ENCODE results near the gene NCBP2L. TPM values are rescaled to one million over a fixed set of nuclear protein-coding genes. Genes with fewer than 3 reads are reported as not detected.
A peak's percentile ranks its signal among the peaks of the same experiment; 100 is the strongest.

The NCBP2L gene
- total RNA-seq, 2 donors from 2014 or later, result not detected

DNA sequence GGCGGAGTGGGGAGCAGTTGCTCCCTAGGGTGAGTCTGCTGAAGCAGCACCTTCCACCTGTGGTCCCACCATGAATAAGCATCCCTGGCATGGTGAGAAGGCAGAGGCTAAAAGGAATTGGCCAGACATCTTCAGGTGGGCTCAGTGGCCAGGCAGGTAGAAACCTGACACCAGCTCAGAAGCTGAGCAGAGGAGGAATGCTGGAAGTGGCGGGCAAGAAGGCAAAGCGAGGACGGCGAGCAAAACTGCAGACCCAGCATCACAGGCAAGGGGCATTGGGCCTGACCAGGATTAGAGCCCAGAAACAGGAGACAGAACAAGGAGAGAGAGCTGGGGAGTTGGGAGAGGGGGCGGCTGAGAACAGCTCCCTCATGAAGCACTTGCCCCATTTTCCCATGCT, 27.3 kb upstream of the NCBP2L start:
- no peak for DNase-seq (ENCODE audit: low spot score)
- intact Hi-C loops (cut with DNase I), result no loop called here

DNA sequence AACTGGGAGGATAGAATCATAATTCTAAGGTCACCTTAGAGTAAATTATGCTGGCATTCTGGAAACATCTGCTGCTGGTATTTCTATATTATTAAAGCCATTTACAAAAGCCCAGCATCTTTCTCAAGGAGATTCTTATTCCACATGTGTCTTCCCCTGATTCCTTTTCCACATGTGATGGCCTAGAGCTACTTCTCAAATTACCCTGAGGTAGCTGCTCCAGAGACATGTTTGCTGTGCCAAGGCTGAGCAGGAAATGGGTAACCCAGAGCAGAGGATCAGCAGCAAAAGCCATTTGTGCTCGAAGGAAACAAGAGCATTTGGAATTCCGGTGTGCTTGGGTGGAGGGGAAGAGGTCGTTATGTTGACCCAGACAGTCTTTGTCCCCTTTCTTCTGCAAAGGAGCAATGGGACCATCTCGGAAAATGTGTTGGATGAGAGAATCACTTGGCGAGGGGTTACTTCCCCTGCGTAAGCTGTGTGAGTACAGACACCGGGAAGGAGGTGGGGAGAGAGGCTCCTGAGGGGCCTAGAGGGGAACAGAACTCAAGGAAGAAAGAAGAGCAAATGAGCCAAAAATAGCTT, 26.6 kb upstream of the NCBP2L start:
- no peak for DNase-seq (ENCODE audit: low spot score)
- intact Hi-C loops (cut with DNase I), result no loop called here

DNA sequence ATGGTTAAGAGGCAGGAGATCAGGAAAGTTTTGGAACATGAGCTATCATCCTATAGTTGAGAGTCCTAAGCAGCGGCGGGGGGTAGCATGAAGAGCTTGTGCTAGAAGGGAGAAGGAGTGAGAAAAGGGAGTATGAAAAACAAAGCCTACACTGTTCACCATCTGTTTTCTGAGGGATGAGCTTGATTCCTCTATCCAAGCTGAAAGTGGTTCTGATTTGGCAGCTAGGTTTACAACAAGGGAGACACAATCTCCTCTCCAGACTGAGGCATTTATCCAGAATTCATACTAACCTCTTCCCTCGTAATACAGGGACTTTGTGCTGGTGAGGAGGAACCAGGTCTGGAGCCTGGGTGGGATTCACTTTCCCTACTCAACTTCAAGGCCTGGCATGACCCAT, 25.5 kb upstream of the NCBP2L start:
- no peak for DNase-seq (ENCODE audit: low spot score)
- intact Hi-C loops (cut with DNase I), result no loop called here

DNA sequence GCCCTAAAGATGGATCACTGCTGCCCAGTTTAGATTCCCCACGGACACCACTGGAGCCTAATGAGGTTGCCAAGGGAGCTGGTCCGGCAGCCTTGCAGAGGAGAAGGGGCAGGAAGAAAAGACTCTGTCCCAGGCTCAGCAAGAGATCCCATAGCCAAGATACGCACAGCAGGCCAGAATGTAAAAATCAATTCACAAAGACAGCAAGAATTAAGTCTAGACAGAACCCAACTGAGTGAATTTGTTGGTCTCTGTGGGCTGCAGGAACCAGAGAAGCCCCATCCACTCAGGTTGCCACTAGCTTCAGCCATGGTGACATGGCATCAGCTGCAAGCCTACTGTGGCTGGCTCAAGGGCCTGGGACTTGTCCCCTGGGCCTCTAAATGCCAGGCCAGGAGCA, 24.8 kb upstream of the NCBP2L start:
- intact Hi-C loops (cut with DNase I), result no loop called here
- no peak for DNase-seq (ENCODE audit: low spot score)

DNA sequence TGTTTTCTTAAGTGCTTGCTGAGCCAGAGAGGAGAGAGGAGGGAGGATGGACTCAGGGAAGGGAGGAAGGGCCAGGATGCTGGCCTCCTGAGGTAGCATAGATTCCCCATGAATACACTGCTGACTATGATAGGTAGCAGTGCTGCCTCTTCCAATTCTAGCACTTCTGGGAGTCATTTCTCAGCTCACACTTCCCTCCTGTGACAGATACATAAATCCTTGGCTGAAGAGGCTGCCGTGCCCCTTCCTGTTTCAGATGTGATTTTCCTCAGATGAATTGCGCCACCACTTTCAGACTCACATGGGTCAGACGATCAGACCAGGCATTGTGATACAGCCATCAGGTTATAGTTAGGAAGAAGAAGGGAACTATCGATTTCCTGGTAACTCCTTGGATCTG, 24.3 kb upstream of the NCBP2L start:
- intact Hi-C loops (cut with DNase I), result no loop called here
- no peak for DNase-seq (ENCODE audit: low spot score)

DNA sequence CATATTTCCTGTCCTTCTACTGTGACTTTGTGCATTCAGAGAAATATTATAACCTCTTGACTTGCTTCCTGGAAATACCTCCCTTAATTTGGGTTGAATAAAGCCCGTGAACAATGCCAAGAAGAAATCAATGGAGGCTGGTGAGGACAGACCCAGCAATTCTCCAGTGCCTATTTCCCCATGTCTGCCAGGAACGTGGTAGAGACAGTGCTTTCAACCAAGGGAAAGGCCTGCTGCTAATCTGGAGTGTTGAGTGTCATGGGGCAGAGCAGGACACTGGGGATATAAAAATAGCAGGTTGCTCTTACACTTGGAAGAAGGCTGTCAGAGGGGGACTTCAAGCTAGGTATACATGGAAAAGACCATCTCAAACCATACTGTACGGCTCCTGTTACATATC, 21.8 kb upstream of the NCBP2L start:
- DNase-seq (ENCODE audit: low spot score), result no peak

DNA sequence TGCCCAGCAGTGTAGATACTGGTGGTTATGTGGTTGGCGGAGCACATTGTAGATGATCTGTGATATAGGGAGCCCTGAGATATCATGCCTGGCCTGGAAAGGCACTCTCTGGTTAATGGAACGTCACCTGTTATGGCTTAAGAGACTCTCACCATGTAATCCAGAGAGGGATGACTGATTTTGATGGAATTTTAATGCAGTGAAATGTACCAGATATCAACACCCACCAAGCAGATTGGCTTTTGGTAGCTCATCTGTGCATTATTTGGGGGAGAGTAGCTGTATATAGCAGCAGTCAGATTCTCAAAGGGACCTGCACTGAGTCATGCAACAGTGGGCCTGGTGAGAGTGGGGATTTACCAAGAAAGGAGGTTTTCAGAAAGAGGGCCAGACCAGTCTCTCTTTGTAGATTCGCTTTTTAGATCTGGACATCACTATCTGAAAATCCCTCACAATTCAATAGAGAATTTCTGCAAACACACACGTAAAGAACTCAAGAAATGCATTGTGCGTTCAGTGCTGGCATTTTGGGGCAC, 19.2 kb upstream of the NCBP2L start:
- DNase-seq (ENCODE audit: low spot score), result no peak
- intact Hi-C loops (cut with DNase I), result no loop called here

More for the DNA sequence above, 21.8 kb upstream of the NCBP2L start:
- intact Hi-C loops (cut with DNase I), result no loop called here

DNA sequence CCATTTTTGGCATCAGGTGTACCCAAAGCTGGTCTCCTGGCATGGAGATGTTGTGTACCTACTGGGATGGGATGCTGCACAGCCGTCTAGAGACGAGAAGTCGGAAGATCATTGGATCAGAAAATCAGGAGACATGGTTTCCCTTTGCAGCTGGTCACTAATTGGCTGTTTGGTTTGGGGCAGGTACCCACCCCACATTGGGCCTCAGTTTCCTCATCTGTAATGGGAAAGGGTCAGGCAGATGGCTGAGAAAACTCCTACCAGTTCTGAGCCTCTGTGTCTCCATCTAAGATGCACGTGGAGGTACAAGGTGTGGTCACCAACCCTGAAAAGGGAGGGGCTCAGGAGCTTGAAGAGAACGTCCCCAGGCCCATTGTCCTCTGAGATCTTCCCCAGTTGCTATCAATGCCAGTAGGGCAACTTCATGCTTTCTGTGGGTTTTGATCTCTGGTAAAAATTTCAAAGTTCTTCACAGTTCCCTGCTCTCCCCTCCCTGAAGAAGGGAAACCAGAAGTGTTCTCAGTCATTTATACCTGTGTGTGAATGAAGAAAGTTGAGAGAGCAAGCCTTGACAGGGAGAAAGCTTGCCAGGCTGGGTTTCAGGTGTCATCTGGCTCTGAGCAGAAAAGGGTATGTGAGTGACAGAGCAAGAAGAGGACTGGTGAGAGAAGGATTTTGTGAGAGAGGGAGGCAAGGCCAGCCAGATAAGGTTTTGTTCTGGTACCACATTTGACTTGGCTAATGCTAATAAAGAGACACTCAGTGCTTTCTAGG, 17.0 kb upstream of the NCBP2L start:
- intact Hi-C loops (cut with DNase I), result loop anchor here in 1 of 2 donors (5.0 kb wide), 2 partner anchors 638 to 1527 kb away; no protein-coding TSS in a partner anchor
- no peak for DNase-seq (ENCODE audit: low spot score)

DNA sequence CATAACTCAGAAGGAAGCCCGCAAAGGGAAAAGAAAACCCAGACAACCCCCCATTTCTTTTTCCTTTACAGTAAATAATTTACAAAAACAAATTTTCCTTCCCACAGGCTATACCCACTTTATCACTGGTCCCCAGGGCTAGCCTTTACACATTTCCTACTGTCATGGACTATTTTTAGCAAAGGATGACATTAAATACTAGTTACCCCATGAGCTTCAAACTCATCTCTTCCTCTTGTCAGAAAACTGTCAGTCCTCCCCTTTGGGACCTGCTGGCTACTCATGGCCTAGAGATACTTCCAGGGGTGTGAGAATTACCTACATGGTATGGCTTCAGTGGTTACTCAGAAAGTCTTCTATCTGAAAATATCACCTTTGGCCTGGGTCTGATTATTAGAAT, 13.9 kb upstream of the NCBP2L start:
- intact Hi-C loops (cut with DNase I), result loop anchor here in 1 of 2 donors (5.0 kb wide), 2 partner anchors 641 to 1524 kb away; no protein-coding TSS in a partner anchor
- DNase-seq (ENCODE audit: low spot score), result no peak

DNA sequence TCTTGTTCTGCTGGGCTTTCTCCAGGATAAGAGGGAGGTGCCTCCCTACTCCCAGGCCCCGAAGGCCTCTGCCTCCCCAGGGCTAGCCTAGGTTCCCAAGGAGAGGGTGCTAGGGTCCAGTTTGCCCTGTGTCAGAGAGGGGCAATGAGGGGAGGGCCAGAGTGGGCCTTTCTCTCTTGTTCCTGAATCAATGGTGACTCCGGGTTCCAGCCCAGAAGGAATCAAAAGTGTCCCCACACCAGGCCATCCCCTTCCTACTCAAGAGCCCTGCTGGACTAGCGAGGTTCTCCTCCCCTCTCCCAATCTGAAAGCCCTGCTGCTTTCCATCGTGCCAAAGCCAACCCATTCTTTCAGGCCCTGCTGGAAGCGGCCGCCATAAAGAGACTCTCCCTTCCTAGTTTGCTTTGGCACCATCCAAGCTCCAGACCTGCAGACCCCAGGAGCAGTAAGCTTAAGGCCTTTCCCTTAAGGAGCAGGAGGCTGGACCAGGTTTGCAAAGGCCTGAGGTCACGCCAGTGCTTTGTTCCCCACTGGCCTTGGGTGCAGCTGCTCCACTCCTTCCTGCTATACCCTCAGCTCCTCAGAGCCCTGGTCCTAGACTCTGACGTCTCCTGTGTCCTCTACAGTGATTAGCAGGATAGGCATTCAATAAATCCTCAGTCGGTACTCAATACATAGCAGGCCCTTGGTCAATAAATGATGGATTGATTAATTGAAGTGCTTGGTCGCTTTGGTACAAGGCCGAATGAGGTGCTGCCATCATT, 12.5 kb upstream of the NCBP2L start:
- intact Hi-C loops (cut with DNase I), result loop anchor here in 1 of 2 donors (5.0 kb wide), 2 partner anchors 643 to 1522 kb away; no protein-coding TSS in a partner anchor
- DNase-seq (ENCODE audit: low spot score), result no peak

DNA sequence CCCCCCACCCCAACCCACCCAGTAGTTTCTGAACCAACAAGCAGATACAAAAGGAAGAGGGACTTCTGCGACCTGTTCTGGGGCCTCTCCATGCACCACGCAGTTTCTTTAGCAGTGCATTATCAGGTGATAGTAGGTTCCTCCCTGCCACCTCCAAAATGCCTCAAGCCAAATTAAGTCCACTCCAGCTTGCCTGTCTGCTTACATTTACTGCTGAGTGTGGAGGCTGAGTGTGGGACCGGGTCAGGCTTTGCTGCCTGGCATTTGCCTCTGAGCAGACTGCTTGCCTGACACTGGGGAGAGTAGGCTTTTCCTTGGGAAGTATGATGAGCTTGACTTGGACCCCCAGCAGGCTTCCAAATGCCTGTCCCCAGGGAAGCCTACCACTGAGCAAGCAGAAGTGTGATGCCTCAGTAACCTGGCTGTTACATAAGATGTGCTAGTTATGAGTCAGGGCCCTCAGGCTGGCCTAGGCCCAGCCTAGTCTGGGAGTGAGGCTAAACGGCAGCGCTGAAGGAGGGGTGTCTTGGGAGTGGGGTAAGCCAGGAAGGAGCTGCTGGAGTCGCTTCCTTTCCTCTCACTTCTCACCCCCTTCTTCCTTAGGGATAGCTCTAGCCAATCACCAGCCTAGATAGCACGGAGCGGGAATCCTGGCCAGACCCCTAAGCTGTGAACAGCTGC, 10.9 kb upstream of the NCBP2L start:
- intact Hi-C loops (cut with DNase I), result no loop called here
- DNase-seq (ENCODE audit: low spot score), result peak; percentile 84

DNA sequence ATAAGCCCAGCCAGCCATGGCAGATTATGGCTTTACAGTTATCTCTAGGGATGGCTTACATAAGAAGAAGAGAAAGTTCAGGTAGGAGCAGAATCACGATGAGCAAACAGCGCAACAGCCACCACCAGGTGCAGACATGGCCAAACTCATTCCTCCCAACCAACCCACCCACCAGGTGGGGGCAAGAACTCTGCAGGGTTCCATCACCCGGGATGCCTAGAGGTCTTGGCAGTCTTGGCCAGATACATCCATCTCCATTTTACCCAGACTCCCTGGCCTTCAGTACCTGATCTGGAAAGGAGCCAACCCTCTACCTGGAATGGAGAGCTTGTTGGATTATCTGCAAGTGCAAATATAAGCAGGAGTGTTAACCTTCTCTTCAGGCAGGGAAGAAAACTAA, 9.5 kb upstream of the NCBP2L start:
- no peak for DNase-seq (ENCODE audit: low spot score)
- intact Hi-C loops (cut with DNase I), result no loop called here

DNA sequence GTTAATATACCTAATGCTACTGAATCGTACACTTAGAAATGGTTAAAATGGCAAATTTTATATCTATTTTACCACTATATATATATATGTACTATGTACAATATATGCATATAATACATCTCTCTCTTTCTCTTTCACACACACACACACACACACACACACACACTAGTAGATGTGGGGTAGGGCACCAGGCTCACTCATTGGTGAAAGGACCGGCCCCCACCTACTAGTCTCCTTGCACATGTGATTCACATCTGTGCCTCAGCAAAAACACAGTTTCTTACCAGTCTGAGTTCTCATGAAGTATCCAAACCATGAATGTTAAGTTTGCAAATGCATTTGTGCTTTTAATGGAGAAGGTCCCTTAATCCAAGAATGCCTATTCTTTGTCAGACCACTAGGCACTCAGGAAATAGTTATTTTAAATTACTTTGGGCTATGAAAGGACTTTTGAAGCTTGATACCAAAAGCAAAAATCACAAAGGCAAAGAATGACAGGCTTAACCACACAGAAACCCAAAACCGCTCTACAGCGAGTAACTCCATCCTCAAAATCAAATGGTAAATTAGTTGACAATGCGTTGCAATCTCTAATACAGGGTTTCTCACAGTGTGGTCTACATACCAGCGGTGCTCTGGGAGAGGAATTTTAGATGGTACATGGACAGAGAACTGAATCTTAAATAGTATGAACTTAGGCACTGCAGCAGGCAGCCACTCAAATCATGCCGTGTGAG, 7.8 kb upstream of the NCBP2L start:
- intact Hi-C loops (cut with DNase I), result loop anchor here (10.0 kb wide), 2 partner anchors 45 to 55 kb away; no protein-coding TSS in a partner anchor
- no peak for DNase-seq (ENCODE audit: low spot score)

DNA sequence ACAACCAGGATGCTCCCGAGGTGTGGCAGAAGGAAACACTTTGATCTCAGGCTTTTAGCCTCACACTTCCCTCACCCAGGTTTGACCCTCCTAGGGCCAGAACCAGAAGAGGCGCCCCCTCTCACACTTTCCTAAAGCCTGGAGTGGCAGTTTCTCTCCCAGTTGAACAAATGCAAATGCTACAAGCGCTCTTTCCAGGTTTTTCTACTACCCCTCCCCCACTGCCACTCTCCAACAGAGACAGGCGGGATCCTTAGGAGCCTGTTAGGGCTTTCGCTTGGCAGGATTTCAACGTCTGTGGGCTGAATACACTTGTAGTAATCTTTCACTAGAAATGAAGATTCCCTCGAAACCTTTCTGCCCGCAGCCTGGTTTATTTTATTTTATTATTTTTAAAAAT, 4.3 kb upstream of the NCBP2L start:
- intact Hi-C loops (cut with DNase I), result loop anchor here (10.0 kb wide), 2 partner anchors 48 to 58 kb away; no protein-coding TSS in a partner anchor
- no peak for DNase-seq (ENCODE audit: low spot score)

DNA sequence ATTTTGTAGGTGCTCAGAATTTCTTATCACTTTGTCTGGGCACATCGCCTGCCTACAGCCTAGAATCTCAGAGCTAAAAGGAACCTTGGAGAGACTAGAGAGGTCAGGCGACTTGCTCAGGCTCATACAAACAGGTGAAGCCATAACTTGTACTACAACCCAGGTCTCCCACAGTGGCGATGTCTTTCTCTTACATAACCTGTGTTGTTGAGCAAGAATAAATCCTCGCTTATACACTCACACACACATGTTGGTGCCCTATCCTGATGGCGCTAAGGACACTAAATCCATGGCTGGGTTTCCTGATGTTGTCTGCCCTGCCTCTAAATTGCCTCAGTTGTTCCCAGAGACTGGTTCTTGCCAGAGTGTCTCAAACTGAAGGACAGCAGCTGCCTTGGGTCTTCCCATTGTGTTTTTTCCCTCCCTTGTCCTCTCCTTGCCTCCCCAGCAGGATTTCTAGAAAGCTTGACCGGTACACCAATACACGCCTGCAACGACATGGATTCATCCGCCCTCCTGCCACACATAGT, 3.6 kb upstream of the NCBP2L start:
- intact Hi-C loops (cut with DNase I), result loop anchor here (10.0 kb wide), 2 partner anchors 49 to 59 kb away; no protein-coding TSS in a partner anchor
- DNase-seq (ENCODE audit: low spot score), result no peak

DNA sequence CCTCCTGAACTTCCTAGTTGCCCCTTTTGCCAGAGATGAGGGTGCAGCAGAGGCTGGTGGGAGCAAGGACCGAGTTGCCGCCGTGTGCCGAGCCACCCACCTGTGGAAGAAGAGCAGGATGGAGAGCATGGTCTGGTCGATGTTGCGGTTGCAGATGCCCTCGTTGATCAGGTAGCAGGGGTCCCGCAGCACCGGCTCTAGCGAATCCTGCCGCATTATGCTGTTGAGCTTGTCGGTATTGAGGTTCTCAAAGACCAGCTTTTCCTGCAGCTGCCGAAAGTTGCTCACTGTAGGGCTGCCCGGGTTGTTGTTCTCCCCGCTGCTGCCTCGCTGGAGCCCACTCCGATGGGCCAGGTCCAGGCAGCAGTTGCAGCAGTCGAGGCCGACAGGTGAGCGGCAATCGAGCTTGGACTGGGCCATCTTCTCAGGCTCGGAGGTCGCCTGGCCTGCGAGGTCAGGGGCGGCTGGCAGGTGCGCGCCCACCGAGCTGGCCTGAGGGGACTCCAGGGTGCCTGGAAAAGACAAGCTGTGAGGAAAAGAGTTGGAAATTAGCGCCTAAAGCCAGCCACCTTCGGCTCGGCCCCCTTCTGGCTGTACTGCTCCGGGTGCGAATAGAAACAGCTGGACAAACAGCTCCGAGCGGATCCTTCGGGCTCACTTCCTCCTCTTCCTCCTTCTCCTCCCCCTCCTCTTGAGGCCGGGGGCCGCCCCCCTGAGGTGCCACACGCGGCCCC, 2.4 kb upstream of the NCBP2L start:
- intact Hi-C loops (cut with DNase I), result loop anchor here (5.0 to 10.0 kb wide), 4 partner anchors 50 to 118 kb away; no protein-coding TSS in a partner anchor

DNA sequence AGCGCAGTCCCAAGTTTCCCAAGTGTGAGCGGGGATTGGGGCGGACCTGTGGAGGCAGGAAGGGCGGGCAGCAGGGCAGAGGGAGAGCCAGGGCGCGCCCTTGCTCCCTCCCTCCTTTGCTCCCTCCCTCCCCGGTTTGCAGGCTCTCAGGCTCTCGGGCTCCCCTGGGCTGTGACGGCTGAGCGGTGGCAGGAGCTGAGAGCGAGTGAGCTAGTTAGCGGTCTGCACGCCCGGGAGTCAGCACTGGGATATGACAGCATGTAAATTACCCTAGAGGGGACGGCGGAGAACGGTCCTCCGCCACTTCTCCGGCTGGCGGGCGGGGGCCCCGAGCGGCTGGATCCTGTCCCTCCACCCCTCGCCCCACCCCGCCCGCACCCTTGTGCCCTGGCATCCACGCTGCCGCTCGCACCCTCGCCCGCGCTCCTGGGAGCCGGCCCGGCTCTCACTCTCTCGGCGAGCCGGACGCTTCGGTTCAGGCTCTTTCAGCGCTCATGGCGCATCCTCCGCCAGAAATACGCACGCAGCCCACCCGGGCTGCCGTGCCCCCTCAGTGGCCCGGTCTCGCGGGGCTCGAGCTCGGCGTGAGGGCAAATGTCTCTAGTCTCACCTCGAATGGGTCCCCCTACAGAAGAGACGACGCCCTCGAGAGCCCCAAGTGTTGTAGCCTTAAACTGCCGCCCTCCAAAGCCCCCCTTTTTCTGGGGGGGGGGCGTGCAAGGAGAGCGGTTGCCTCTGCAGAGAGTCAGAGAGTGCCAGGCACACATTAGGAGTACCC, 1.6 kb upstream of the NCBP2L start, which contains the start of gene TSC22D3:
TSS of gene TSC22D3 (minus strand) at position 54 of the 778 bp plus-strand sequence. CDS start 368 bp downstream, outside the sequence.
- intact Hi-C loops (cut with DNase I), result loop anchor here (5.0 to 10.0 kb wide), 4 partner anchors 51 to 119 kb away; no protein-coding TSS in a partner anchor
- DNase-seq (ENCODE audit: low spot score), result peak; percentile 94

More for the DNA sequence above, 2.4 kb upstream of the NCBP2L start:
- no peak for DNase-seq (ENCODE audit: low spot score)

Measured in posterior vena cava (tissue), 2 donors.